ENCODE data around the gene NOP58.

The NOP58 gene

DNA sequence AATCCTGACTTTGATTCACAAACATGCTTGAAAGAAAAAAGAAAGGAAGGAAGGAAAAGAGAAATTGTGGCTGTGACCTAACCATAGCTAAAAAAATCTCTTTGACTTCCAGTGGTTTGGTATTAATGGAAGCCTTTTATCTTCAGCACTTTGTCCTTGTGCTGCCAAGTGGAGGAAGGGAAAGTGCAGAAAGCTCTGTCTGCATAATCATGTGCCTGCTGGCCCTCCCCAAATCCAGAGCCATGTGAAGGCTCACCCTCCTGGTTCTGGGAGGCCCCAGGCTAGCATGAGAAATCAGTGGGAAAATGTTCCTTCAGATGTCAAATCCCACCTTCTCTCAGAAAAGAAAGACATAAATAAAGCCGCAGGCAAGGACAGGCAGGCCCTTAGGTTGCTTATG, 62.3 kb downstream of the NOP58 start:
- DNase-seq: no peak
- ATAC-seq (replicated peaks): no peak

DNA sequence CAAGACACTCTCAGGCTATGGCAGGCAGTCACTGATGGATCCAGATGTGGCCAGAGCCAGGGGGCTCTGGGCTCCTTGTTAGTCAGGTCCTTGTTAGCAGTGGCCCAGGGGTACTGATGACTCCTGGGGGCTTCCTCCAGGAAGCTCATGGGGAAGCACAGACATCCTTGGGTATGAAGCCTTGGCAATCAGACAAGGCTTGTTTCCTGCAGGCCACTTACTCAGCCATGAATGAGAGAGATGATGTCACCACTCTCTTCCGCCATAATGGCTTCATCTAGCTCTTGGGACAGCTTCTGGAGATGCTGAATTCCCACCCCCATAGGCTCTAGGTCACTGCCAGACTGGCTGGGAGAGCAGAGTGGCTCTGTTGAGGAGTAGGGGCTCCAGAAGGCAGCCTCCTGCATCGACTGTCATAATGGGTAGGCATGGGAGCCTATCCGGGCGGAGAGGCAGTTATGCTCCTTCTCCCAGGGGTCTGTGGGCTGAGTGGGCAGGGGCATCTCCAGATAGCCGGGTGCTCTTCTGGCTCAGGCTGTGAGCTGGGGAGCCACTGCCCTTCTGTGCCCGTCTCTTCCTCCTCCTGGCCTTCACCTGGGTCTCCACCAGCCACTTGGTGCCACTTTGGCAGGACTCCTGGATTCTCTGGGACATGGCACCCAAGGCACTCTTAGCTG, 70.4 kb downstream of the NOP58 start:
- Mint-ChIP-seq H3K27me3 (no peaks in the 10 kb centered on the region), H3K4me3 (no peak overlapping the region), H3K27ac (no peak overlapping the region), H3K4me1 (no peaks in the 10 kb centered on the region), H3K9me3 (no peaks in the 10 kb centered on the region), H3K36me3 (peaks cover 4 to 7% of the 10 kb centered on the region in 2 donors)
- ATAC-seq (replicated peaks) (no peak), DNase-seq (no peak)

More for the DNA sequence above, 62.3 kb downstream of the NOP58 start:
- H3K27me3 Mint-ChIP-seq: no peaks in the 10 kb centered on the region
- no peak overlapping the region for H3K27ac Mint-ChIP-seq
- no peaks in the 10 kb centered on the region for H3K4me1 Mint-ChIP-seq
- H3K9me3 Mint-ChIP-seq: no peaks in the 10 kb centered on the region
- peaks cover 19 to 50% of the 10 kb centered on the region in 2 donors for H3K36me3 Mint-ChIP-seq
- H3K4me3 Mint-ChIP-seq: no peak overlapping the region

DNA sequence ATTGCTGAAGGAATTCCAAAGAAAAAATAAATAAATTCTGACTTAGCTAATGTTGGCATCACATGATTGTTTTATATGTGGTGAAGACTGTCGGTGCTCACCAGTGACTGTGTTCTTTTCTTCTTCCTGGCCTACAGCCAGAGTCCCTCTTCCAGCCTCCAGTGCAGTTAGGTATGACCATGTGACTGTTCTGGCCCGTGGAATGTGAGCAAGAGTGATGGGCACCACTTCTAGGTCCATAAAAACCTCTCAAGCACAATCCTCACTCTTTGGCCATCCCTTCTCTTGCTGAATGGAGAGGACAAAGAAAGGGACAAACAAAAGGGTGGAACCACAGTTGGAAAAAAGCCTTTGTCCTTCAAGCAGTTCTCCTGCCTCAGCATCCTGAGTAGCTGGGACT, 71.6 kb downstream of the NOP58 start:
- H3K4me3 Mint-ChIP-seq: no peak overlapping the region
- no peaks in the 10 kb centered on the region for H3K27me3 Mint-ChIP-seq
- H3K4me1 Mint-ChIP-seq: no peaks in the 10 kb centered on the region

DNA sequence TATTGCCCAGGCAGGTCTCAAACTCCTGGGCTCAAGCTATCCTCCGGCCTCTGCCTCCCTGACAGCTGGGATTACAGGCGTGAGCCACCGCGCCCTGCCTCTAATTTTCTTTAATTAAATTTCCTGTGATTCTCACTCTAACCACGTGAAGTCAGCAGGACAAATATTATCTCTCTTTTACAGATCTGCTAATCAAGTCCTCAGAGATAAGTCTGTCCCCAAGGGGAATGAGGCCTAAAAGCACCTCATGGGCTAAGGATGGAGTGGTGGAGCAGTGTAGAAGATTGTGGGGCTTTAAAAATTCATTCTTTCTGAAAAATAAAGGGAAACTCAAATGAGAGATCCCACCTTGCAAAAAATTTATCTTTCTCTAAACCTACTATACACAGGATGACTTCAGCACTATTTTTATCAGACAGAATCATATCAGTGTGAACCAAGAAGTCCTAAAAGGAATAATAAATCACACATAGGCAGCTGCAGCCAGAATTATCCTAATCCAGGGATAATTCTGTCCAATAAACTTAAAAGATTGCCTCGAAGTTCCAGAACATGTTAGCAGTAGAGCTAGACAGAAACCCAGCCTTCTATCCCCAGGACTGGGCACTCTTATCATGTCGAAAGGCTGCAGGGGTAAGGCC, 72.3 kb downstream of the NOP58 start:
- Mint-ChIP-seq H3K4me1 (no peaks in the 10 kb centered on the region), H3K9me3 (no peaks in the 10 kb centered on the region), H3K27ac (no peak overlapping the region), H3K27me3 (no peaks in the 10 kb centered on the region), H3K36me3 (peaks cover 5 to 11% of the 10 kb centered on the region in 2 donors), H3K4me3 (no peak overlapping the region)
- ATAC-seq (replicated peaks): no peak
- no peak for DNase-seq

More for the DNA sequence above, 71.6 kb downstream of the NOP58 start:
- DNase-seq (no peak), ATAC-seq (replicated peaks) (no peak)
- Mint-ChIP-seq H3K27ac (no peak overlapping the region), H3K36me3 (peaks cover 4 to 7% of the 10 kb centered on the region in 2 donors), H3K9me3 (no peaks in the 10 kb centered on the region)

DNA sequence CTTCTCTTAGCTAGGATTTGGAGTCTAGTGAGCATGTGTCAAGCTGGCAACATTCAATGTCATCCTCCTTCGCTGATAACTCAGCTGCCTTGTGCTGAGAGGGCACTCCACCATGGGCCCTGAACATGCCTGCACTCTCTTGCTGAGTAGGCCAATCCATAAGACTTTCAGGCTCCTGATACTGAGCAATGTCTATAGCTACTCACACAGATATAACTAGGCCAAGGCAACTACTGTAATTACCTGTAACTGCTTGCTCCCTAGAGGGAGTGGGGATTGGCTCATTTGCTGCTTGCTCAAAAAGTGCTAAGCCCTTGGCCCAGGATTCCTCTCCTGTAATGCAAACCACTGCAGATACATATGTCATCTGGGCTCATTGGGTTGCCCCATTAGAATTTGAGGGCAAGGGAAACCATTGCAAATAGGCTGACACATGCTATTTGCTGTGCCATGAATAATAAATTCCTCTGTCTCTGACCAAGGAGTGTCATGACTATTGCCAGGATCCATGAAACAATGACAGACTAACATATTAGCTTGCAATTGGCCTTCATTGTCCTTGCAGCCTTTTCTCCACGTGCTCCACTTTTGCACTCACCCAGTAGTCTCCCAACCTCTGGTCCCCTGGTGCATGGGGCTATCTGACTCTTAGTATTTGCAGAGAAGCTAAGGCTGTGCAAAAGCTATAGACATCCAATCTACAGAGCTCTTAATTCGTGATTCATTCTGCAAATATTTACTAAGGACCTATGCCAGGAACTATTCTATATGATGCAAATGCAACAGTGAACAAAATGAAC, 73.7 kb downstream of the NOP58 start:
- Mint-ChIP-seq H3K9me3 (no peaks in the 10 kb centered on the region), H3K4me3 (no peak overlapping the region), H3K27me3 (no peaks in the 10 kb centered on the region), H3K4me1 (no peaks in the 10 kb centered on the region), H3K27ac (no peak overlapping the region), H3K36me3 (peaks cover 1 to 9% of the 10 kb centered on the region in 2 donors)
- ATAC-seq (replicated peaks) (no peak), DNase-seq (no peak)

DNA sequence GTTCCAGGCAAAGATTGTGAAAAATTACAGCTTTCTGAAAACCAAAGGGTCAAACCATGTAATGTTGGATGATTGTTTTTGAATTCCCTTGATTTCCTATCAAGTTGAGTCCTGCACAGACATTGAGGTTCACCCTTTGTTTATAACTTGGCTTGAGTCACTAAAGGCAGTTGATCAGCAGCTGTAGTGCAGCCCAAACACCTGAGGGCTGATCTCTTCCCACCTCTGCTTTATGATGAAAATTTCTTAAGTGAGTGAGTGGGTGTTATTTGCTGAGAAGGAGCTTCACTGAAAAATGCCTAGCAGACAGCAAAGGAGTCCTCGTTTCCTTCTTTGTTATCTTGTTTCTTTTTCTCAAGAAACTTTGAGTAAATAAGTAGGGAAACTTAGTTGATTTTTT, 78.6 kb downstream of the NOP58 start:
- Mint-ChIP-seq H3K9me3 (no peaks in the 10 kb centered on the region), H3K4me1 (no peaks in the 10 kb centered on the region), H3K36me3 (peaks cover 5 to 8% of the 10 kb centered on the region in 2 donors), H3K27me3 (no peaks in the 10 kb centered on the region), H3K27ac (no peak overlapping the region), H3K4me3 (no peak overlapping the region)
- no peak for DNase-seq
- ATAC-seq (replicated peaks): no peak

DNA sequence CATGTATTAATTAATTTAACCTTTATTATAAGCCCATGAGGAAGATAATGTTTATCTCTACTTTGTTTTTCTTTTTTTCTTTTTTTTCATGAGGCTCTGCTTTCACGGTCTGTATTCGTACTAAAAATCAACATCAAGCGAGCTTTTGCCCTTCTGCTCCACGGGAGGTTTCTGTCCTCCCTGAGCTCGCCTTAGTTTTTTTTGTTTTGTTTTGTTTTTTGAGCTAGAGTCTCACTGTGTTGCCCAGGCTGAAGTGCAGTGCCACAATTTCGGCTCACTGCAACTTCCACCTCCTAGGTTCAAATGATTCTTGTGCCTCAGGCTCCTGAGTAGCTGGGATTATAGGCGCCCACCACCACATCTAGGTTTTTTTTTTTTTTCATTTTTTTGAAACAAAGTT, 80.6 kb downstream of the NOP58 start:
- H3K27me3 Mint-ChIP-seq: no peaks in the 10 kb centered on the region
- no peaks in the 10 kb centered on the region for H3K9me3 Mint-ChIP-seq
- no peak overlapping the region for H3K4me3 Mint-ChIP-seq
- no peaks in the 10 kb centered on the region for H3K4me1 Mint-ChIP-seq
- DNase-seq (no peak), ATAC-seq (replicated peaks) (no peak)
- H3K27ac Mint-ChIP-seq: no peak overlapping the region
- H3K36me3 Mint-ChIP-seq: peaks cover 5 to 8% of the 10 kb centered on the region in 2 donors
